HepG2 (cell line): Measurements from ENCODE around the gene PDPK1. TPM values are rescaled to one million over a fixed set of nuclear protein-coding genes. Genes with fewer than 3 reads are reported as not detected.

Experiments used
- ATAC-seq: fragments of 200-7000 bp; cut with Tn5 transposase; 3 replicates; pipeline ENCODE4 v1.9.1; 2020; ENCODE audit warnings: mild to moderate bottlenecking, moderate library complexity
- BruUV-seq: library from RNA; stranded (reverse); fragments of 400-500 nt; replicated peaks from 2 replicates; lab custom pipeline; 2021; lab: Mats Ljungman, UMichigan
- CTCF ChIA-PET: fragments of 300-600 bp; formaldehyde crosslinking; extraction: SDS; loops from one replicate; lab custom pipeline; 2021; ENCODE audit warnings: low total read pairs, inconsistent platforms, low intra/inter-chr PET ratio; lab: Yijun Ruan, JAX
- POLR2A ChIA-PET: fragments of 350-600 bp; sonication (Branson Sonifier 250); formaldehyde crosslinking; loops from one replicate; lab custom pipeline; 2020; ENCODE audit warnings: antibody characterized with exemption, inconsistent platforms; lab: Yijun Ruan, JAX
- DNase-seq: peaks from one replicate; pipeline ENCODE4 v3.0.0-alpha.2; 2015; ENCODE audit warnings: low spot score
- FAIRE-seq: peaks from 3 replicates; lab custom pipeline; 2011; peaks lifted over from hg19 to GRCh38; lab: Jason Lieb, UNC
- H2AFZ ChIP-seq: one replicate; pipeline ENCODE4 v1.6.1; 2011; ENCODE audit warnings: low read length, inconsistent platforms
- H3K27ac ChIP-seq: fragments of 300-600 bp; 3 replicates; pipeline ENCODE4 v1.8.0; 2011; ENCODE audit warnings: mixed run types, mild to moderate bottlenecking, mixed read lengths, low read length, inconsistent platforms; ENCODE audit not compliant: insufficient read depth; ENCODE audit errors: extremely low read length
- H3K27me3 ChIP-seq, 2 experiments: fragments of 200-600 bp in 1 of 2; 2 replicates in 1 of 2; 3 replicates in 1 of 2; pipeline versions ENCODE4 v1.6.0 to v1.8.0; 2011; ENCODE audit warnings: low read length in 2 of 2, mild to moderate bottlenecking in 2 of 2, moderate library complexity in 2 of 2, inconsistent platforms in 1 of 2; ENCODE audit not compliant: insufficient read depth in 2 of 2, control insufficient read depth in 1 of 2
- H3K36me3 ChIP-seq, 2 experiments: fragments of 200-600 bp in 1 of 2; replicated peaks in 1 of 2; 2 replicates in 1 of 2; 3 replicates in 1 of 2; pipeline versions ENCODE4 v1.5.1 to v1.8.0; 2011; ENCODE audit warnings: low read length in 2 of 2, inconsistent platforms in 1 of 2; ENCODE audit not compliant: insufficient read depth in 2 of 2, control insufficient read depth in 1 of 2
- H3K4me1 ChIP-seq: 2 replicates; pipeline ENCODE4 v1.5.1; 2012; ENCODE audit warnings: low read length, inconsistent platforms; ENCODE audit not compliant: insufficient read depth
- H3K4me2 ChIP-seq: 2 replicates; pipeline ENCODE4 v1.6.0; 2011; ENCODE audit warnings: low read depth, low read length, inconsistent platforms
- H3K4me3 ChIP-seq, 3 experiments: fragments of 200-600 bp in 1 of 3; sonication (generic), shearing (Covaris generic) in 1 of 3; replicated peaks in 1 of 3; 2 replicates each; pipeline ENCODE4 v1.5.1; 2011 to 2016; ENCODE audit warnings: low read length in 3 of 3, inconsistent platforms in 2 of 3, low read depth in 2 of 3, mild to moderate bottlenecking in 2 of 3, control low read depth in 1 of 3, mixed read lengths in 1 of 3; ENCODE audit not compliant: insufficient read depth in 1 of 3
- H3K79me2 ChIP-seq: one replicate; pipeline ENCODE4 v1.6.1; 2011; ENCODE audit warnings: low read length, inconsistent platforms; ENCODE audit not compliant: insufficient read depth
- H3K9ac ChIP-seq: 2 replicates; pipeline ENCODE4 v1.6.0; 2011; ENCODE audit warnings: mild to moderate bottlenecking, low read depth, low read length, inconsistent platforms; ENCODE audit not compliant: insufficient read depth
- H3K9me3 ChIP-seq: 2 replicates; pipeline ENCODE4 v1.5.1; 2012; ENCODE audit warnings: mild to moderate bottlenecking, low read length
- H4K20me1 ChIP-seq: 2 replicates; pipeline ENCODE4 v1.6.0; 2011; ENCODE audit warnings: inconsistent platforms, mild to moderate bottlenecking, low read length, moderate library complexity; ENCODE audit not compliant: insufficient read depth
- CEBPB ChIP-seq: IDR thresholded peaks from 2 replicates; pipeline ENCODE4 v1.6.1; 2011; ENCODE audit warnings: low read depth, low read length, improper control_type of control experiment, borderline replicate concordance
- EEA1 ChIP-seq: sonication (generic); formaldehyde crosslinking; IDR thresholded peaks from 2 replicates; pipeline ENCODE4 v1.5.1; 2020; ENCODE audit warnings: mild to moderate bottlenecking, missing genetic modification reagents, borderline replicate concordance
- FOXO1 ChIP-seq: sonication (generic); formaldehyde crosslinking; IDR thresholded peaks from 2 replicates; pipeline ENCODE4 v1.4.0; 2020; ENCODE audit warnings: missing genetic modification reagents
- HNRNPLL ChIP-seq: fragments of 200-400 bp; formaldehyde crosslinking; IDR thresholded peaks from 2 replicates; pipeline ENCODE4 v1.6.1; 2017; ENCODE audit warnings: mild to moderate bottlenecking, low read depth, low read length; ENCODE audit not compliant: poor library complexity, severe bottlenecking
- JARID2 ChIP-seq: sonication (generic); formaldehyde crosslinking; IDR thresholded peaks from 2 replicates; pipeline ENCODE4 v1.8.1; 2023; ENCODE audit warnings: missing genetic modification reagents, inconsistent platforms; ENCODE audit not compliant: insufficient replicate concordance
- NFKB2 ChIP-seq: sonication (generic); formaldehyde crosslinking; IDR thresholded peaks from 2 replicates; pipeline ENCODE4 v1.4.0; 2020; ENCODE audit warnings: missing genetic modification reagents, borderline replicate concordance
- RBM39 ChIP-seq: fragments of 200-400 bp; formaldehyde crosslinking; IDR thresholded peaks from one replicate; pipeline ENCODE4 v1.6.1; 2018; ENCODE audit warnings: antibody characterized with exemption, mild to moderate bottlenecking, low read depth, low read length; ENCODE audit not compliant: poor library complexity, severe bottlenecking
- SKIL ChIP-seq: sonication (generic); formaldehyde crosslinking; IDR thresholded peaks from 2 replicates; pipeline ENCODE4 v1.8.0; 2022; ENCODE audit warnings: missing genetic modification reagents, mild to moderate bottlenecking, moderate library complexity, borderline replicate concordance
- THAP11 ChIP-seq: IDR thresholded peaks from 2 replicates; pipeline ENCODE4 v1.6.1; 2016; ENCODE audit warnings: missing biosample characterization, missing genetic modification reagents
- ZNF354B ChIP-seq: sonication (generic); formaldehyde crosslinking; IDR thresholded peaks from 2 replicates; pipeline ENCODE4 v1.8.0; 2022; ENCODE audit warnings: mild to moderate bottlenecking, missing genetic modification reagents
- WGBS: methylation state at CpG from one replicate; pipeline ENCODE4 v1.1.6; 2017; ENCODE audit warnings: low lambda C conversion rate; 5-methylcytosine and 5-hydroxymethylcytosine counted together
- in situ Hi-C: cut with HindIII; loops from 2 replicates; pipeline ENCODE4 v1.10.0; 2017; ENCODE audit warnings: low pct_unique_long_range_greater_than_20kb; ENCODE audit not compliant: extremely low pct_ligation_motif_present
- intact Hi-C: fragments of 100-400 bp; cut with micrococcal nuclease; formaldehyde crosslinking; loops from one replicate; pipeline ENCODE4 v1.10.0; 2022; ENCODE audit not compliant: unreplicated experiment
- polyA plus RNA-seq, 8 experiments: library from polyadenylated mRNA; depleted of rRNA in 3 of 8; stranded (reverse) in 7 of 8; unstranded in 1 of 8; fragments of >200 nt; fragmentation: Illumina TruSeq in 4 of 8; extraction: Trizol in 4 of 8; gene quantifications; 2 replicates each; pipeline versions ENCODE4 v1.2.1 to v1.2.3, GENCODE V29; 2011 to 2016; ENCODE audit warnings: low read depth in 4 of 8, missing spikeins in 1 of 8, mixed read lengths in 1 of 8; ENCODE audit not compliant: insufficient read depth in 1 of 8
- total RNA-seq, 5 experiments: library from RNA; depleted of rRNA; stranded (reverse); fragments of >200 nt; fragmentation: Illumina TruSeq; extraction: Trizol; gene quantifications; 2 replicates each; pipeline ENCODE4 v1.2.3, GENCODE V29; 2016; ENCODE audit warnings: low read depth in 1 of 5

PDPK1 gene
- total and polyA plus RNA-seq, 2 of the 13 experiments (the other 11 are each of a cell fraction or from before 2014, with no cell fraction given) = 59.6 to 129 TPM

GRCh38 chr16:2492292-2492691 lies 45.5 kb upstream of the PDPK1 start:
- intact Hi-C loops = no loop called here
- DNase-seq = no peak
- no peak for FAIRE-seq
- CTCF ChIA-PET = no interaction called here
- no peak overlapping the region for H3K4me2 ChIP-seq
- no peak overlapping the region for H3K4me3 ChIP-seq
- peaks cover 27% of the 10 kb centered on the region for H3K4me1 ChIP-seq
- peaks cover 9% of the 10 kb centered on the region; the same call in 1 of the 2 replicates for H4K20me1 ChIP-seq
- BruUV-seq = no TSS peak
- TF ChIP-seq THAP11 (no peak), FOXO1 (CRISPR knock-in tag) (no peak), SKIL (CRISPR knock-in tag) (no peak), RBM39 (no peak), JARID2 (CRISPR knock-in tag) (no peak), NFKB2 (CRISPR knock-in tag) (no peak), CEBPB (no peak), ZNF354B (CRISPR knock-in tag) (no peak), HNRNPLL (no peak), EEA1 (CRISPR knock-in tag) (no peak)
- H3K9me3 ChIP-seq = no peaks in the 10 kb centered on the region
- H3K27me3 ChIP-seq = no peaks in the 10 kb centered on the region
- POLR2A ChIA-PET = no interaction called here
- in situ Hi-C loops = no loop called here
- H3K9ac ChIP-seq = no peak overlapping the region
- H2AFZ ChIP-seq = no peak overlapping the region
- no peak for ATAC-seq
- peaks cover 9 to 14% of the 10 kb centered on the region in 2 experiments; a peak in 4 of 5 replicates for H3K36me3 ChIP-seq
- H3K27ac ChIP-seq = no peak overlapping the region
- WGBS = 91% methylated on average over 13 of the region's 13 CpGs
- H3K79me2 ChIP-seq = peaks cover 9% of the 10 kb centered on the region
